HEK293 (cell line): ENCODE results near the gene CD164.

Experiments used
- KLF7 ChIP-seq: fragments of 450-650 bp; formaldehyde crosslinking; IDR thresholded peaks from 2 replicates; pipeline ENCODE4 v1.5.1; 2016; ENCODE audit warnings: missing biosample characterization, missing genetic modification characterization, borderline replicate concordance
- PRDM1 ChIP-seq: fragments of 450-650 bp; formaldehyde crosslinking; IDR thresholded peaks from 2 replicates; pipeline ENCODE4; 2016; ENCODE audit warnings: missing biosample characterization, missing genetic modification characterization
- YY1 ChIP-seq: fragments of 450-650 bp; formaldehyde crosslinking; IDR thresholded peaks from 2 replicates; pipeline ENCODE4 v1.5.1; 2018; ENCODE audit warnings: missing biosample characterization, missing genetic modification characterization
- ZBTB21 ChIP-seq: fragments of 450-650 bp; formaldehyde crosslinking; IDR thresholded peaks from 2 replicates; pipeline ENCODE4 v1.5.1; 2017; ENCODE audit warnings: missing biosample characterization, missing genetic modification characterization
- ZNF155 ChIP-seq: fragments of 450-650 bp; formaldehyde crosslinking; IDR thresholded peaks from 2 replicates; pipeline ENCODE4 v1.5.1; 2016; ENCODE audit warnings: missing biosample characterization, missing genetic modification characterization
- ZNF311 ChIP-seq: fragments of 450-650 bp; formaldehyde crosslinking; IDR thresholded peaks from 2 replicates; pipeline ENCODE4 v1.5.1; 2017; ENCODE audit warnings: missing biosample characterization, missing genetic modification characterization, borderline replicate concordance
- ZNF629 ChIP-seq: fragments of 450-650 bp; formaldehyde crosslinking; IDR thresholded peaks from 2 replicates; pipeline ENCODE4 v1.5.1; 2017; ENCODE audit warnings: missing biosample characterization, missing genetic modification characterization
- TF ChIP-seq, protein P1 (sequence below): fragments of 450-650 bp; formaldehyde crosslinking; IDR thresholded peaks from 2 replicates; pipeline ENCODE4 v1.5.1; 2016; ENCODE audit warnings: missing biosample characterization, missing genetic modification characterization
- TF ChIP-seq, protein P2 (sequence below): sonication (generic); formaldehyde crosslinking; IDR thresholded peaks from 2 replicates; pipeline ENCODE4 v1.8.1; 2022; ENCODE audit warnings: mild to moderate bottlenecking, moderate library complexity, missing genetic modification reagents
- TF ChIP-seq, protein P3 (sequence below): fragments of 450-650 bp; formaldehyde crosslinking; IDR thresholded peaks from 2 replicates; pipeline ENCODE4 v1.5.1; 2016; ENCODE audit warnings: missing biosample characterization, missing genetic modification characterization
- TF ChIP-seq, protein P4 (sequence below): fragments of 450-650 bp; formaldehyde crosslinking; IDR thresholded peaks from 2 replicates; pipeline ENCODE4 v1.5.1; 2016; ENCODE audit warnings: missing biosample characterization, missing genetic modification characterization

DNA sequence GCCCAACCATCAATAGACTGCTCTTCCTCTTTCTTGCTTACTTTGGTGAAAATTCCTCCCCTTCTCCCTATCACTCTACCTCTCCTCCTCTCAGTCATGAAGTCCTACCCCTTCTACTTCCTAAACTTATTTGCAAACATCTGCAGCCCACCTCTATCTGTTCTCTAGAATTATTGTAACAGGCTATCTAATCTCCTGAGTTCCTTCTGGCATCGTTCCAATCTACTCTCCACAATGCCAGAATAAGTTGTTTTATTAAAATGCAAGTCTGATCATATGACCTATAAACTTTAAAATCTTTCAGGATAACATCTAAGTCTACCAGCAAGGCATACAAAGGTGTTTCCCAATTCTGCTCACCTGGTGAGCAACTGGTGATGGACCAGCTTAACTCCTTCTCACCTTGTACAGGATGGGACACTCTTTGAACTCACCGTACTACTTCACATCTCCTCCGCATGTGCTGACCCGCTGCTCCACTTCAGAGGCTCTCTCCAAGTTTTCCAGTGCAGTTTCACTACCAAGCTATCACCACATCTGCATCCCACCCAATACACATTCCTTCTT, 7.9 kb downstream of the CD164 start:
- TF ChIP-seq, protein P1, sequence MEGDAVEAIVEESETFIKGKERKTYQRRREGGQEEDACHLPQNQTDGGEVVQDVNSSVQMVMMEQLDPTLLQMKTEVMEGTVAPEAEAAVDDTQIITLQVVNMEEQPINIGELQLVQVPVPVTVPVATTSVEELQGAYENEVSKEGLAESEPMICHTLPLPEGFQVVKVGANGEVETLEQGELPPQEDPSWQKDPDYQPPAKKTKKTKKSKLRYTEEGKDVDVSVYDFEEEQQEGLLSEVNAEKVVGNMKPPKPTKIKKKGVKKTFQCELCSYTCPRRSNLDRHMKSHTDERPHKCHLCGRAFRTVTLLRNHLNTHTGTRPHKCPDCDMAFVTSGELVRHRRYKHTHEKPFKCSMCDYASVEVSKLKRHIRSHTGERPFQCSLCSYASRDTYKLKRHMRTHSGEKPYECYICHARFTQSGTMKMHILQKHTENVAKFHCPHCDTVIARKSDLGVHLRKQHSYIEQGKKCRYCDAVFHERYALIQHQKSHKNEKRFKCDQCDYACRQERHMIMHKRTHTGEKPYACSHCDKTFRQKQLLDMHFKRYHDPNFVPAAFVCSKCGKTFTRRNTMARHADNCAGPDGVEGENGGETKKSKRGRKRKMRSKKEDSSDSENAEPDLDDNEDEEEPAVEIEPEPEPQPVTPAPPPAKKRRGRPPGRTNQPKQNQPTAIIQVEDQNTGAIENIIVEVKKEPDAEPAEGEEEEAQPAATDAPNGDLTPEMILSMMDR (tag by site-specific recombination): no peak
- TF ChIP-seq, protein P2, sequence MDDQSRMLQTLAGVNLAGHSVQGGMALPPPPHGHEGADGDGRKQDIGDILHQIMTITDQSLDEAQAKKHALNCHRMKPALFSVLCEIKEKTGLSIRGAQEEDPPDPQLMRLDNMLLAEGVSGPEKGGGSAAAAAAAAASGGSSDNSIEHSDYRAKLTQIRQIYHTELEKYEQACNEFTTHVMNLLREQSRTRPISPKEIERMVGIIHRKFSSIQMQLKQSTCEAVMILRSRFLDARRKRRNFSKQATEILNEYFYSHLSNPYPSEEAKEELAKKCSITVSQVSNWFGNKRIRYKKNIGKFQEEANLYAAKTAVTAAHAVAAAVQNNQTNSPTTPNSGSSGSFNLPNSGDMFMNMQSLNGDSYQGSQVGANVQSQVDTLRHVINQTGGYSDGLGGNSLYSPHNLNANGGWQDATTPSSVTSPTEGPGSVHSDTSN: no peak
- TF ChIP-seq YY1 (tag by site-specific recombination) (no peak), ZBTB21 (tag by site-specific recombination) (no peak), PRDM1 (tag by site-specific recombination) (no peak), KLF7 (tag by site-specific recombination) (no peak), ZNF311 (no peak), ZNF155 (tag by site-specific recombination) (no peak), ZNF629 (tag by site-specific recombination) (no peak)
- TF ChIP-seq, protein P3, sequence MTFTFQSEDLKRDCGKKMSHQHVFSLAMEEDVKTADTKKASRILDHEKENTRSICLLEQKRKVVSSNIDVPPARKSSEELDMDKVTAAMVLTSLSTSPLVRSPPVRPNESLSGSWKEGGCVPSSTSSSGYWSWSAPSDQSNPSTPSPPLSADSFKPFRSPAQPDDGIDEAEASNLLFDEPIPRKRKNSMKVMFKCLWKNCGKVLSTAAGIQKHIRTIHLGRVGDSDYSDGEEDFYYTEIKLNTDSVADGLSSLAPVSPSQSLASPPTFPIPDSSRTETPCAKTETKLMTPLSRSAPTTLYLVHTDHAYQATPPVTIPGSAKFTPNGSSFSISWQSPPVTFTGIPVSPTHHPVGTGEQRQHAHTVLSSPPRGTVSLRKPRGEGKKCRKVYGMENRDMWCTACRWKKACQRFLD: no peak
- TF ChIP-seq, protein P4, sequence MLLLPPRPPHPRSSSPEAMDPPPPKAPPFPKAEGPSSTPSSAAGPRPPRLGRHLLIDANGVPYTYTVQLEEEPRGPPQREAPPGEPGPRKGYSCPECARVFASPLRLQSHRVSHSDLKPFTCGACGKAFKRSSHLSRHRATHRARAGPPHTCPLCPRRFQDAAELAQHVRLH (tag by site-specific recombination): no peak
